Cardiac septum (tissue), 1 donor: ENCODE measurements around the gene OR52N2. TPM values are rescaled to one million over a fixed set of nuclear protein-coding genes. Genes with fewer than 3 reads are reported as not detected.

Experiments
- DNase-seq: peaks from one replicate; pipeline ENCODE4 v3.0.0-alpha.2; 2020; ENCODE audit warnings: low spot score
- intact Hi-C: fragments of 100-400 bp; cut with DNase I; formaldehyde crosslinking; loops from one replicate; pipeline ENCODE4 v1.14.0; 2022
- total RNA-seq: library from RNA; stranded (reverse); fragmentation: NEBNext Ultra II Directional; extraction: Animal tissue kit (Norgen Biotek cat#: 25700); gene quantifications from one replicate; pipeline ENCODE4 v1.2.1, GENCODE V29; 2021
- donor health status: DM: no; HTN: no; CAD: no.

OR52N2 gene
- total RNA-seq, 1 donor from 2014 or later, result not detected

GRCh38 chr11:5865826-5866225, 57.1 kb downstream of the OR52N2 start:
- intact Hi-C loops, result no loop called here
- no peak for DNase-seq

Other genes with a start within 250 kb of the OR52N2 start
- not detected for gene OR52B6, start 228.0 kb upstream of the OR52N2 start, total RNA-seq
- 0.46 TPM for gene TRIM6, start 212.3 kb upstream of the OR52N2 start, total RNA-seq
- 2.3 TPM for gene TRIM34, start 183.9 kb upstream of the OR52N2 start, total RNA-seq
- 6.4 TPM for gene TRIM5, start 123.8 kb upstream of the OR52N2 start, total RNA-seq
- 16.1 TPM for gene TRIM22, start 119.1 kb upstream of the OR52N2 start, total RNA-seq
- not detected for gene OR56B1, start 72.5 kb upstream of the OR52N2 start, total RNA-seq
- not detected for gene OR52N4, start 54.7 kb upstream of the OR52N2 start, total RNA-seq
- gene OR52N5, start 25.6 kb upstream of the OR52N2 start, total RNA-seq, result not detected
- not detected for gene OR52N1, start 17.7 kb upstream of the OR52N2 start, total RNA-seq
- not detected for gene OR52E6, start 33.0 kb downstream of the OR52N2 start, total RNA-seq
- not detected for gene OR52E8, start 48.8 kb downstream of the OR52N2 start, total RNA-seq
- gene OR52E4, start 71.7 kb downstream of the OR52N2 start, total RNA-seq, result not detected
- gene OR52E5, start 84.3 kb downstream of the OR52N2 start, total RNA-seq, result not detected
- gene OR56A3, start 133.3 kb downstream of the OR52N2 start, total RNA-seq, result not detected
- gene OR56A5, start 159.6 kb downstream of the OR52N2 start, total RNA-seq, result not detected
- not detected for gene OR52L1, start 178.1 kb downstream of the OR52N2 start, total RNA-seq
- not detected for gene OR56A4, start 198.0 kb downstream of the OR52N2 start, total RNA-seq
- not detected for gene OR56A1, start 221.8 kb downstream of the OR52N2 start, total RNA-seq